ENCODE results near the gene GYS1. TPM values are rescaled to one million over a fixed set of nuclear protein-coding genes. Genes with fewer than 3 reads are reported as not detected.
A peak's percentile ranks its signal among the peaks of the same experiment; 100 is the strongest.

GYS1 gene
- total and polyA plus RNA-seq, 2 of the 8 experiments (the other 6 are each of a cell fraction or from before 2014, with no cell fraction given) = 30.0 to 38.7 TPM

GRCh38 chr19:48970923-48971395, 22.1 kb downstream of the GYS1 start (continued):
- peak; percentile 87 to 93 for TF ChIP-seq RAD21 (IDR thresholded peaks at IDR 0.05 in 1 of 2, conservative IDR thresholded peaks at IDR 0.05 in 1 of 2; ENCODE audit: low read depth in 2 of 2, low read length in 2 of 2)
- no peak for TF ChIP-seq EP300 (IDR thresholded peaks at IDR 0.05; ENCODE audit: borderline replicate concordance in 1 of 2, low read depth in 2 of 2, low read length in 2 of 2)

Measured in H1 (cell line).